Measurements from ENCODE around the gene IRX5. TPM values are rescaled to one million over a fixed set of nuclear protein-coding genes. Genes with fewer than 3 reads are reported as not detected.

The IRX5 gene
- total RNA-seq, 3 donors from 2014 or later (not counting 1 experiment from before 2014, with no cell fraction given) = not detected

- Mint-ChIP-seq H3K4me1 (no peaks in the 10 kb centered on the region), H3K36me3 (peaks cover 1% of the 10 kb centered on the region), H3K4me3 (no peak overlapping the region), H3K27ac (no peak overlapping the region), H3K9me3 (peaks cover 2 to 3% of the 10 kb centered on the region in 2 donors), H3K27me3 (ENCODE audit: low read depth in 2 of 2) (peaks cover 0 to 2% of the 10 kb centered on the region in 2 donors)
- H3K36me3 ChIP-seq (ENCODE audit: control insufficient read depth, insufficient read depth, low read length) = no peaks in the 10 kb centered on the region
- H3K4me1 ChIP-seq (ENCODE audit: control insufficient read depth, insufficient read depth, low read length) = no peaks in the 10 kb centered on the region
- 56% methylated on average over 1 of the region's 2 CpGs for WGBS (ENCODE audit: insufficient coverage)
- peaks cover 3% of the 10 kb centered on the region for H3K9me3 ChIP-seq (ENCODE audit: control insufficient read depth, insufficient read depth, low read length)
- DNase-seq (no peak), ATAC-seq (no peak)
- H3K4me3 ChIP-seq (ENCODE audit: low read length) = no peak overlapping the region
- intact Hi-C loops (cut with micrococcal nuclease) = no loop called here
- H3K27me3 ChIP-seq (ENCODE audit: control insufficient read depth, insufficient read depth, low read length) = no peaks in the 10 kb centered on the region
- no peak overlapping the region for H3K27ac ChIP-seq (ENCODE audit: low read length)
- no peak for TF ChIP-seq CTCF (IDR thresholded peaks at IDR 0.05)
Measured at GRCh38 chr16:54886078-54886477, 44.6 kb upstream of the IRX5 start.

- Mint-ChIP-seq H3K27ac (no peak overlapping the region), H3K27me3 (ENCODE audit: low read depth in 2 of 2) (peaks cover 0 to 2% of the 10 kb centered on the region in 2 donors), H3K9me3 (no peaks in the 10 kb centered on the region), H3K4me3 (no peak overlapping the region), H3K36me3 (no peaks in the 10 kb centered on the region), H3K4me1 (no peaks in the 10 kb centered on the region)
- no peaks in the 10 kb centered on the region for H3K27me3 ChIP-seq (ENCODE audit: control insufficient read depth, insufficient read depth, low read length)
- intact Hi-C loops (cut with micrococcal nuclease) = no loop called here
- no peaks in the 10 kb centered on the region for H3K4me1 ChIP-seq (ENCODE audit: control insufficient read depth, insufficient read depth, low read length)
- DNase-seq = no peak
- no peak overlapping the region for H3K4me3 ChIP-seq (ENCODE audit: low read length)
- no peak for TF ChIP-seq CTCF (IDR thresholded peaks at IDR 0.05)
- H3K27ac ChIP-seq (ENCODE audit: low read length) = no peak overlapping the region
- no peak for ATAC-seq
- WGBS (ENCODE audit: insufficient coverage) = 87% methylated on average over 4 of the region's 4 CpGs
- H3K9me3 ChIP-seq (ENCODE audit: control insufficient read depth, insufficient read depth, low read length) = no peaks in the 10 kb centered on the region
- no peaks in the 10 kb centered on the region for H3K36me3 ChIP-seq (ENCODE audit: control insufficient read depth, insufficient read depth, low read length)
Measured at GRCh38 chr16:54890381-54890780, 40.3 kb upstream of the IRX5 start.

- no peak overlapping the region for H3K27ac ChIP-seq (ENCODE audit: low read length)
- H3K4me3 ChIP-seq (ENCODE audit: low read length) = no peak overlapping the region
- no peak overlapping the region for H3K27ac Mint-ChIP-seq
- H3K27me3 ChIP-seq (ENCODE audit: control insufficient read depth, insufficient read depth, low read length) = no peaks in the 10 kb centered on the region
- no peaks in the 10 kb centered on the region for H3K9me3 Mint-ChIP-seq
- no peaks in the 10 kb centered on the region for H3K9me3 ChIP-seq (ENCODE audit: control insufficient read depth, insufficient read depth, low read length)
- no peaks in the 10 kb centered on the region for H3K36me3 Mint-ChIP-seq
- DNase-seq (no peak), ATAC-seq (no peak)
- no peaks in the 10 kb centered on the region for H3K4me1 ChIP-seq (ENCODE audit: control insufficient read depth, insufficient read depth, low read length)
- WGBS (ENCODE audit: insufficient coverage) = 65% methylated on average over 3 of the region's 4 CpGs
- TF ChIP-seq CTCF (IDR thresholded peaks at IDR 0.05) = no peak
- H3K4me1 Mint-ChIP-seq = no peaks in the 10 kb centered on the region
- H3K4me3 Mint-ChIP-seq = no peak overlapping the region
- intact Hi-C loops (cut with micrococcal nuclease) = no loop called here
- peaks cover 0 to 2% of the 10 kb centered on the region in 2 donors for H3K27me3 Mint-ChIP-seq (ENCODE audit: low read depth in 2 of 2)
- H3K36me3 ChIP-seq (ENCODE audit: control insufficient read depth, insufficient read depth, low read length) = no peaks in the 10 kb centered on the region
Measured at GRCh38 chr16:54891346-54891745, 39.3 kb upstream of the IRX5 start.

- no peak for TF ChIP-seq CTCF (IDR thresholded peaks at IDR 0.05)
- intact Hi-C loops (cut with micrococcal nuclease) = no loop called here
- Histone ChIP-seq H3K36me3 (ENCODE audit: control insufficient read depth, insufficient read depth, low read length) (no peaks in the 10 kb centered on the region), H3K27ac (ENCODE audit: low read length) (no peak overlapping the region), H3K27me3 (ENCODE audit: control insufficient read depth, insufficient read depth, low read length) (no peaks in the 10 kb centered on the region), H3K9me3 (ENCODE audit: control insufficient read depth, insufficient read depth, low read length) (no peaks in the 10 kb centered on the region), H3K4me1 (ENCODE audit: control insufficient read depth, insufficient read depth, low read length) (no peaks in the 10 kb centered on the region), H3K4me3 (ENCODE audit: low read length) (no peak overlapping the region)
- no peak for ATAC-seq
- 92% methylated on average over 6 of the region's 6 CpGs for WGBS (ENCODE audit: insufficient coverage)
- no peak for DNase-seq
- no peak overlapping the region for H3K27ac Mint-ChIP-seq
- no peaks in the 10 kb centered on the region for H3K9me3 Mint-ChIP-seq
- H3K4me3 Mint-ChIP-seq = no peak overlapping the region
- H3K36me3 Mint-ChIP-seq = no peaks in the 10 kb centered on the region
- no peaks in the 10 kb centered on the region for H3K4me1 Mint-ChIP-seq
- H3K27me3 Mint-ChIP-seq (ENCODE audit: low read depth in 2 of 2) = no peaks in the 10 kb centered on the region
Measured at GRCh38 chr16:54892981-54893380, 37.7 kb upstream of the IRX5 start.
